HepG2 (cell line): ENCODE measurements around the gene DAPK1. TPM values are rescaled to one million over a fixed set of nuclear protein-coding genes. Genes with fewer than 3 reads are reported as not detected.

ENCODE experiments used
- ATAC-seq: fragments of 200-7000 bp; cut with Tn5 transposase; 3 replicates; pipeline ENCODE4 v1.9.1; 2020; ENCODE audit warnings: mild to moderate bottlenecking, moderate library complexity
- BruUV-seq: library from RNA; stranded (reverse); fragments of 400-500 nt; replicated peaks from 2 replicates; lab custom pipeline; 2021; lab: Mats Ljungman, UMichigan
- CTCF ChIA-PET: fragments of 300-600 bp; formaldehyde crosslinking; extraction: SDS; loops from one replicate; lab custom pipeline; 2021; ENCODE audit warnings: low total read pairs, inconsistent platforms, low intra/inter-chr PET ratio; lab: Yijun Ruan, JAX
- POLR2A ChIA-PET: fragments of 350-600 bp; sonication (Branson Sonifier 250); formaldehyde crosslinking; loops from one replicate; lab custom pipeline; 2020; ENCODE audit warnings: antibody characterized with exemption, inconsistent platforms; lab: Yijun Ruan, JAX
- DNase-seq: peaks from one replicate; pipeline ENCODE4 v3.0.0-alpha.2; 2015; ENCODE audit warnings: low spot score
- FAIRE-seq: peaks from 3 replicates; lab custom pipeline; 2011; peaks lifted over from hg19 to GRCh38; lab: Jason Lieb, UNC
- H2AFZ ChIP-seq: one replicate; pipeline ENCODE4 v1.6.1; 2011; ENCODE audit warnings: low read length, inconsistent platforms
- H3K27ac ChIP-seq: fragments of 300-600 bp; 3 replicates; pipeline ENCODE4 v1.8.0; 2011; ENCODE audit warnings: mixed run types, mild to moderate bottlenecking, mixed read lengths, low read length, inconsistent platforms; ENCODE audit not compliant: insufficient read depth; ENCODE audit errors: extremely low read length
- H3K27me3 ChIP-seq, 2 experiments: fragments of 200-600 bp in 1 of 2; 2 replicates in 1 of 2; 3 replicates in 1 of 2; pipeline versions ENCODE4 v1.6.0 to v1.8.0; 2011; ENCODE audit warnings: low read length in 2 of 2, mild to moderate bottlenecking in 2 of 2, moderate library complexity in 2 of 2, inconsistent platforms in 1 of 2; ENCODE audit not compliant: insufficient read depth in 2 of 2, control insufficient read depth in 1 of 2
- H3K36me3 ChIP-seq, 2 experiments: fragments of 200-600 bp in 1 of 2; replicated peaks in 1 of 2; 2 replicates in 1 of 2; 3 replicates in 1 of 2; pipeline versions ENCODE4 v1.5.1 to v1.8.0; 2011; ENCODE audit warnings: low read length in 2 of 2, inconsistent platforms in 1 of 2; ENCODE audit not compliant: insufficient read depth in 2 of 2, control insufficient read depth in 1 of 2
- H3K4me1 ChIP-seq: 2 replicates; pipeline ENCODE4 v1.5.1; 2012; ENCODE audit warnings: low read length, inconsistent platforms; ENCODE audit not compliant: insufficient read depth
- H3K4me2 ChIP-seq: 2 replicates; pipeline ENCODE4 v1.6.0; 2011; ENCODE audit warnings: low read depth, low read length, inconsistent platforms
- H3K4me3 ChIP-seq, 3 experiments: fragments of 200-600 bp in 1 of 3; sonication (generic), shearing (Covaris generic) in 1 of 3; replicated peaks in 1 of 3; 2 replicates each; pipeline ENCODE4 v1.5.1; 2011 to 2016; ENCODE audit warnings: low read length in 3 of 3, inconsistent platforms in 2 of 3, low read depth in 2 of 3, mild to moderate bottlenecking in 2 of 3, control low read depth in 1 of 3, mixed read lengths in 1 of 3; ENCODE audit not compliant: insufficient read depth in 1 of 3
- H3K79me2 ChIP-seq: one replicate; pipeline ENCODE4 v1.6.1; 2011; ENCODE audit warnings: low read length, inconsistent platforms; ENCODE audit not compliant: insufficient read depth
- H3K9ac ChIP-seq: 2 replicates; pipeline ENCODE4 v1.6.0; 2011; ENCODE audit warnings: mild to moderate bottlenecking, low read depth, low read length, inconsistent platforms; ENCODE audit not compliant: insufficient read depth
- H3K9me3 ChIP-seq: 2 replicates; pipeline ENCODE4 v1.5.1; 2012; ENCODE audit warnings: mild to moderate bottlenecking, low read length
- H4K20me1 ChIP-seq: 2 replicates; pipeline ENCODE4 v1.6.0; 2011; ENCODE audit warnings: inconsistent platforms, mild to moderate bottlenecking, low read length, moderate library complexity; ENCODE audit not compliant: insufficient read depth
- MYNN ChIP-seq: sonication (generic); formaldehyde crosslinking; IDR thresholded peaks from 2 replicates; pipeline ENCODE4 v1.4.0; 2020; ENCODE audit warnings: mild to moderate bottlenecking, low read depth, missing genetic modification reagents
- NCOA2 ChIP-seq: sonication (generic); formaldehyde crosslinking; IDR thresholded peaks from 2 replicates; pipeline ENCODE4 v1.8.0; 2022; ENCODE audit warnings: inconsistent platforms
- SMARCC2 ChIP-seq: fragments of 450-650 bp; IDR thresholded peaks from 2 replicates; pipeline ENCODE4 v1.6.1; 2017; ENCODE audit warnings: antibody characterized with exemption, mild to moderate bottlenecking
- SNRNP70 ChIP-seq: fragments of 200-400 bp; formaldehyde crosslinking; IDR thresholded peaks from 2 replicates; pipeline ENCODE4 v1.6.1; 2017; ENCODE audit warnings: mild to moderate bottlenecking, low read depth, low read length, moderate library complexity
- WGBS: methylation state at CpG from one replicate; pipeline ENCODE4 v1.1.6; 2017; ENCODE audit warnings: low lambda C conversion rate; 5-methylcytosine and 5-hydroxymethylcytosine counted together
- in situ Hi-C: cut with HindIII; loops from 2 replicates; pipeline ENCODE4 v1.10.0; 2017; ENCODE audit warnings: low pct_unique_long_range_greater_than_20kb; ENCODE audit not compliant: extremely low pct_ligation_motif_present
- intact Hi-C: fragments of 100-400 bp; cut with micrococcal nuclease; formaldehyde crosslinking; loops from one replicate; pipeline ENCODE4 v1.10.0; 2022; ENCODE audit not compliant: unreplicated experiment
- polyA plus RNA-seq, 8 experiments: library from polyadenylated mRNA; depleted of rRNA in 3 of 8; stranded (reverse) in 7 of 8; unstranded in 1 of 8; fragments of >200 nt; fragmentation: Illumina TruSeq in 4 of 8; extraction: Trizol in 4 of 8; gene quantifications; 2 replicates each; pipeline versions ENCODE4 v1.2.1 to v1.2.3, GENCODE V29; 2011 to 2016; ENCODE audit warnings: low read depth in 4 of 8, missing spikeins in 1 of 8, mixed read lengths in 1 of 8; ENCODE audit not compliant: insufficient read depth in 1 of 8
- total RNA-seq, 5 experiments: library from RNA; depleted of rRNA; stranded (reverse); fragments of >200 nt; fragmentation: Illumina TruSeq; extraction: Trizol; gene quantifications; 2 replicates each; pipeline ENCODE4 v1.2.3, GENCODE V29; 2016; ENCODE audit warnings: low read depth in 1 of 5
- TF ChIP-seq, protein P1 (sequence below): IDR thresholded peaks from 2 replicates; pipeline ENCODE4 v1.6.1; 2016; ENCODE audit warnings: mild to moderate bottlenecking
- TF ChIP-seq, protein P2 (sequence below): sonication (generic); formaldehyde crosslinking; IDR thresholded peaks from 2 replicates; pipeline ENCODE4 v1.5.1; 2020; ENCODE audit warnings: missing genetic modification reagents, mild to moderate bottlenecking, borderline replicate concordance
- TF ChIP-seq, protein P3 (sequence below): sonication (generic); formaldehyde crosslinking; IDR thresholded peaks from 2 replicates; pipeline ENCODE4 v1.9.0; 2021; ENCODE audit warnings: missing genetic modification reagents, borderline replicate concordance
- TF ChIP-seq, protein P4 (sequence below): IDR thresholded peaks from 2 replicates; pipeline ENCODE4 v1.6.1; 2012; ENCODE audit warnings: low read depth, low read length, improper control_type of control experiment

The DAPK1 gene
- total and polyA plus RNA-seq, 2 of the 13 experiments (the other 11 are each of a cell fraction or from before 2014, with no cell fraction given), result 35.7 to 35.9 TPM

DNA sequence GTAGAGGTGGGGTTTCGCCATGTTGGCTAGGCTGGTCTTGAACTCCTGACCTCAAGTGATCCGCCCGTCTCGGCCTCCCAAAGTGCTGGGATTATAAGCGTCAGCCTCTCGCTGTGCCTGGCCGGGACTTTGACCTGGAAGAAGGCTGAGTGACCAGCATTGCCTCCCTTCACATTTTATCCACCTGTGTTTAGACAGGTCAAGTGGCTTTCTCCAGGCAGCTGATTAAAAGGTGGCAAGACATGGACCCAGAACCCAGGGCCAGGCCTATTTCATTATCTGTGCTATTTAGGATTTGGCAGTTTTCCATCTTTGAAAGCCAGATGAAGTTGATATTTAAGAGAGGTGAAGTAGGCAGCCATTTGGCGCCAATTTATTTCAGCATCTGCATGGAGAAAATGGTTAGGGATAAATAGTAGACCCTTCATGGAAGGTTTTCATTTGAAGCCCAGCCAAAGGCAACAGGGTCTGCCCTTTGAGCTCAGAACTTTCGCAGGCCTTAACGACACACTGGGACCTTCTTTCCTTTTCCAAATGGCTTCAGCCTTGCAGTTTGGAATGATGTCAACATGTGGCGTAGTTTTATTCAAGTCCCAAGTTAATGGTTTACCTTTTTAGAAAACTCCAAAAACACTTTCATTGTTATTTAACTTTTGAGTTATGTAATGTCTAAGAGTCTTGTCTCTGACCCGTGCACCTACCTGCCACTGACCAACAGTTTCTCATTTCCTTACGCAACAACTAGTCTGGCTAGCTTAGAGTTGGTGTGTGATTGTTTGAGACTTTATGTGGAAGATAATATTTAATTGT lies 8.4 kb downstream of the DAPK1 start:
- Histone ChIP-seq H4K20me1 (no peaks in the 10 kb centered on the region; the same call in 1 of the 2 replicates), H3K27ac (peak overlapping the region; percentile 72), H2AFZ (no peak overlapping the region), H3K4me3 (no peak overlapping the region), H3K27me3 (no peaks in the 10 kb centered on the region), H3K36me3 (peaks cover 3 to 11% of the 10 kb centered on the region in 2 experiments; a peak in 4 of 5 replicates), H3K79me2 (peaks cover 34% of the 10 kb centered on the region), H3K9ac (peak overlapping the region; percentile 32), H3K4me1 (peaks cover 62% of the 10 kb centered on the region), H3K9me3 (no peaks in the 10 kb centered on the region), H3K4me2 (peak overlapping the region; percentile 40)
- intact Hi-C loops (loop anchor here (2.0 kb wide), 1 partner anchor 65 kb away; no protein-coding TSS in a partner anchor), in situ Hi-C loops (no loop called here)
- 24% methylated on average over 13 of the region's 13 CpGs for WGBS
- ChIA-PET POLR2A (interaction anchor here (1.0 to 1.5 kb wide), 5 partner anchors 9 to 108 kb away, joined by 3 to 19 read pairs (median 17); partner anchors contain the start of gene DAPK1), CTCF (no interaction called here)
- FAIRE-seq (peak; percentile 98), DNase-seq (peak; percentile 96), ATAC-seq (peak; percentile 81)
- TSS peak; percentile 92 for BruUV-seq
- TF ChIP-seq SMARCC2 (no peak), MYNN (CRISPR knock-in tag) (no peak), SNRNP70 (no peak), NCOA2 (CRISPR knock-in tag) (peak; percentile 76)
- TF ChIP-seq, protein P1, sequence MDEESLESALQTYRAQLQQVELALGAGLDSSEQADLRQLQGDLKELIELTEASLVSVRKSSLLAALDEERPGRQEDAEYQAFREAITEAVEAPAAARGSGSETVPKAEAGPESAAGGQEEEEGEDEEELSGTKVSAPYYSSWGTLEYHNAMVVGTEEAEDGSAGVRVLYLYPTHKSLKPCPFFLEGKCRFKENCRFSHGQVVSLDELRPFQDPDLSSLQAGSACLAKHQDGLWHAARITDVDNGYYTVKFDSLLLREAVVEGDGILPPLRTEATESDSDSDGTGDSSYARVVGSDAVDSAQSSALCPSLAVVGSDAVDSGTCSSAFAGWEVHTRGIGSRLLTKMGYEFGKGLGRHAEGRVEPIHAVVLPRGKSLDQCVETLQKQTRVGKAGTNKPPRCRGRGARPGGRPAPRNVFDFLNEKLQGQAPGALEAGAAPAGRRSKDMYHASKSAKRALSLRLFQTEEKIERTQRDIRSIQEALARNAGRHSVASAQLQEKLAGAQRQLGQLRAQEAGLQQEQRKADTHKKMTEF (CRISPR knock-in tag), result peak; percentile 78
- TF ChIP-seq, protein P2, sequence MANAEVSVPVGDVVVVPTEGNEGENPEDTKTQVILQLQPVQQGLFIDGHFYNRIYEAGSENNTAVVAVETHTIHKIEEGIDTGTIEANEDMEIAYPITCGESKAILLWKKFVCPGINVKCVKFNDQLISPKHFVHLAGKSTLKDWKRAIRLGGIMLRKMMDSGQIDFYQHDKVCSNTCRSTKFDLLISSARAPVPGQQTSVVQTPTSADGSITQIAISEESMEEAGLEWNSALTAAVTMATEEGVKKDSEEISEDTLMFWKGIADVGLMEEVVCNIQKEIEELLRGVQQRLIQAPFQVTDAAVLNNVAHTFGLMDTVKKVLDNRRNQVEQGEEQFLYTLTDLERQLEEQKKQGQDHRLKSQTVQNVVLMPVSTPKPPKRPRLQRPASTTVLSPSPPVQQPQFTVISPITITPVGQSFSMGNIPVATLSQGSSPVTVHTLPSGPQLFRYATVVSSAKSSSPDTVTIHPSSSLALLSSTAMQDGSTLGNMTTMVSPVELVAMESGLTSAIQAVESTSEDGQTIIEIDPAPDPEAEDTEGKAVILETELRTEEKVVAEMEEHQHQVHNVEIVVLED (CRISPR knock-in tag), result no peak
- TF ChIP-seq, protein P3, sequence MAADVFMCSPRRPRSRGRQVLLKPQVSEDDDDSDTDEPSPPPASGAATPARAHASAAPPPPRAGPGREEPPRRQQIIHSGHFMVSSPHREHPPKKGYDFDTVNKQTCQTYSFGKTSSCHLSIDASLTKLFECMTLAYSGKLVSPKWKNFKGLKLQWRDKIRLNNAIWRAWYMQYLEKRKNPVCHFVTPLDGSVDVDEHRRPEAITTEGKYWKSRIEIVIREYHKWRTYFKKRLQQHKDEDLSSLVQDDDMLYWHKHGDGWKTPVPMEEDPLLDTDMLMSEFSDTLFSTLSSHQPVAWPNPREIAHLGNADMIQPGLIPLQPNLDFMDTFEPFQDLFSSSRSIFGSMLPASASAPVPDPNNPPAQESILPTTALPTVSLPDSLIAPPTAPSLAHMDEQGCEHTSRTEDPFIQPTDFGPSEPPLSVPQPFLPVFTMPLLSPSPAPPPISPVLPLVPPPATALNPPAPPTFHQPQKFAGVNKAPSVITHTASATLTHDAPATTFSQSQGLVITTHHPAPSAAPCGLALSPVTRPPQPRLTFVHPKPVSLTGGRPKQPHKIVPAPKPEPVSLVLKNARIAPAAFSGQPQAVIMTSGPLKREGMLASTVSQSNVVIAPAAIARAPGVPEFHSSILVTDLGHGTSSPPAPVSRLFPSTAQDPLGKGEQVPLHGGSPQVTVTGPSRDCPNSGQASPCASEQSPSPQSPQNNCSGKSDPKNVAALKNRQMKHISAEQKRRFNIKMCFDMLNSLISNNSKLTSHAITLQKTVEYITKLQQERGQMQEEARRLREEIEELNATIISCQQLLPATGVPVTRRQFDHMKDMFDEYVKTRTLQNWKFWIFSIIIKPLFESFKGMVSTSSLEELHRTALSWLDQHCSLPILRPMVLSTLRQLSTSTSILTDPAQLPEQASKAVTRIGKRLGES (CRISPR knock-in tag), result no peak
- TF ChIP-seq, protein P4, sequence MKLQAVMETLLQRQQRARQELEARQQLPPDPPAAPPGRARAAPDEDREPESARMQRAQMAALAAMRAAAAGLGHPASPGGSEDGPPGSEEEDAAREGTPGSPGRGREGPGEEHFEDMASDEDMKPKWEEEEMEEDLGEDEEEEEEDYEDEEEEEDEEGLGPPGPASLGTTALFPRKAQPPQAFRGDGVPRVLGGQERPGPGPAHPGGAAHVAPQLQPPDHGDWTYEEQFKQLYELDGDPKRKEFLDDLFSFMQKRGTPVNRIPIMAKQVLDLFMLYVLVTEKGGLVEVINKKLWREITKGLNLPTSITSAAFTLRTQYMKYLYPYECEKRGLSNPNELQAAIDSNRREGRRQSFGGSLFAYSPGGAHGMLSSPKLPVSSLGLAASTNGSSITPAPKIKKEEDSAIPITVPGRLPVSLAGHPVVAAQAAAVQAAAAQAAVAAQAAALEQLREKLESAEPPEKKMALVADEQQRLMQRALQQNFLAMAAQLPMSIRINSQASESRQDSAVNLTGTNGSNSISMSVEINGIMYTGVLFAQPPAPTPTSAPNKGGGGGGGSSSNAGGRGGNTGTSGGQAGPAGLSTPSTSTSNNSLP, result peak; percentile 77
